Measurements from ENCODE around the gene PRDM16. TPM values are rescaled to one million over a fixed set of nuclear protein-coding genes. Genes with fewer than 3 reads are reported as not detected.

The PRDM16 gene
- total RNA-seq, 1 experiment from 2014 or later: 0.61 TPM

GRCh38 chr1:3467096-3468036 lies 398.4 kb downstream of the PRDM16 start:
- no peak for DNase-seq (ENCODE audit: low read depth, low spot score)

GRCh38 chr1:3468236-3469103 lies 399.5 kb downstream of the PRDM16 start:
- in situ Hi-C loops (cut with HindIII; ENCODE audit: low pct_unique_long_range_greater_than_20kb, low sequenced_read_pairs): no loop called here
- no peak for DNase-seq (ENCODE audit: low read depth, low spot score)

More at GRCh38 chr1:3467096-3468036, 398.4 kb downstream of the PRDM16 start:
- in situ Hi-C loops (cut with HindIII; ENCODE audit: low pct_unique_long_range_greater_than_20kb, low sequenced_read_pairs): no loop called here

GRCh38 chr1:3469104-3469848 lies 400.3 kb downstream of the PRDM16 start:
- no peak for DNase-seq (ENCODE audit: low read depth, low spot score)
- in situ Hi-C loops (cut with HindIII; ENCODE audit: low pct_unique_long_range_greater_than_20kb, low sequenced_read_pairs): no loop called here

- in situ Hi-C loops (cut with HindIII; ENCODE audit: low pct_unique_long_range_greater_than_20kb, low sequenced_read_pairs): no loop called here
- no peak for DNase-seq (ENCODE audit: low read depth, low spot score)
Observed at GRCh38 chr1:3469849-3470649, 401.0 kb downstream of the PRDM16 start.

GRCh38 chr1:3470650-3471355 lies 401.8 kb downstream of the PRDM16 start:
- in situ Hi-C loops (cut with HindIII; ENCODE audit: low pct_unique_long_range_greater_than_20kb, low sequenced_read_pairs): no loop called here
- DNase-seq (ENCODE audit: low read depth, low spot score): no peak

GRCh38 chr1:3471356-3472087 lies 402.5 kb downstream of the PRDM16 start:
- in situ Hi-C loops (cut with HindIII; ENCODE audit: low pct_unique_long_range_greater_than_20kb, low sequenced_read_pairs): no loop called here
- DNase-seq (ENCODE audit: low read depth, low spot score): peak; percentile 39

- in situ Hi-C loops (cut with HindIII; ENCODE audit: low pct_unique_long_range_greater_than_20kb, low sequenced_read_pairs): no loop called here
- no peak for DNase-seq (ENCODE audit: low read depth, low spot score)
Observed at GRCh38 chr1:3472088-3472850, 403.3 kb downstream of the PRDM16 start.

GRCh38 chr1:3472906-3473305 lies 403.9 kb downstream of the PRDM16 start:
- in situ Hi-C loops (cut with HindIII; ENCODE audit: low pct_unique_long_range_greater_than_20kb, low sequenced_read_pairs): no loop called here
- DNase-seq (ENCODE audit: low read depth, low spot score): no peak

GRCh38 chr1:3473381-3473844 lies 404.4 kb downstream of the PRDM16 start:
- no peak for DNase-seq (ENCODE audit: low read depth, low spot score)
- in situ Hi-C loops (cut with HindIII; ENCODE audit: low pct_unique_long_range_greater_than_20kb, low sequenced_read_pairs): no loop called here

- in situ Hi-C loops (cut with HindIII; ENCODE audit: low pct_unique_long_range_greater_than_20kb, low sequenced_read_pairs): no loop called here
- DNase-seq (ENCODE audit: low read depth, low spot score): no peak
Observed at GRCh38 chr1:3474016-3474415, 405.0 kb downstream of the PRDM16 start.

GRCh38 chr1:3474421-3474820 lies 405.4 kb downstream of the PRDM16 start:
- no peak for DNase-seq (ENCODE audit: low read depth, low spot score)
- in situ Hi-C loops (cut with HindIII; ENCODE audit: low pct_unique_long_range_greater_than_20kb, low sequenced_read_pairs): no loop called here

- DNase-seq (ENCODE audit: low read depth, low spot score): no peak
- in situ Hi-C loops (cut with HindIII; ENCODE audit: low pct_unique_long_range_greater_than_20kb, low sequenced_read_pairs): no loop called here
Observed at GRCh38 chr1:3475839-3476573, 407.0 kb downstream of the PRDM16 start.

GRCh38 chr1:3476666-3477065 lies 407.7 kb downstream of the PRDM16 start:
- in situ Hi-C loops (cut with HindIII; ENCODE audit: low pct_unique_long_range_greater_than_20kb, low sequenced_read_pairs): no loop called here
- no peak for DNase-seq (ENCODE audit: low read depth, low spot score)

GRCh38 chr1:3477241-3477995 lies 408.4 kb downstream of the PRDM16 start:
- DNase-seq (ENCODE audit: low read depth, low spot score): no peak
- in situ Hi-C loops (cut with HindIII; ENCODE audit: low pct_unique_long_range_greater_than_20kb, low sequenced_read_pairs): no loop called here

Measured in SK-MEL-5 (cell line).